ENCODE data around the gene KLF17.

KLF17 gene, protein sequence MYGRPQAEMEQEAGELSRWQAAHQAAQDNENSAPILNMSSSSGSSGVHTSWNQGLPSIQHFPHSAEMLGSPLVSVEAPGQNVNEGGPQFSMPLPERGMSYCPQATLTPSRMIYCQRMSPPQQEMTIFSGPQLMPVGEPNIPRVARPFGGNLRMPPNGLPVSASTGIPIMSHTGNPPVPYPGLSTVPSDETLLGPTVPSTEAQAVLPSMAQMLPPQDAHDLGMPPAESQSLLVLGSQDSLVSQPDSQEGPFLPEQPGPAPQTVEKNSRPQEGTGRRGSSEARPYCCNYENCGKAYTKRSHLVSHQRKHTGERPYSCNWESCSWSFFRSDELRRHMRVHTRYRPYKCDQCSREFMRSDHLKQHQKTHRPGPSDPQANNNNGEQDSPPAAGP

DNA sequence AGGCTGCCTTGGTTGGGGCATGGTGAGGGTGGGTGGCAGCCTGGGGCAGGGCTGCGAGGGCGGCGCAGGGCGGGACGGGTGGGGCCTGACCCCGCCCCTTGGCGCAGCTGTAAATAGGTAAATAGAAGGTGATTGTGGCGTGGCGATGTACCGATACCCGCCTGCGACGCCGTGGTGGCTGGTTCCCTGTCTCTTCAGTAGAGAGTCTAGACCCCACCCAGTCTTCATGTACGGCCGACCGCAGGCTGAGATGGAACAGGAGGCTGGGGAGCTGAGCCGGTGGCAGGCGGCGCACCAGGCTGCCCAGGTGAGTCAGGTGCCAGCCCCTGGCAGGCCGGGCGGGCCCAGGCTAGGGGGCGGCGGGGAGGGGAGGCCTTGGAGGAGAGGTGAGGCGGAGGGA is at the start of gene KLF17:
Gene KLF17 (plus strand): TSS at position 140 of the 400 bp plus-strand sequence. CDS start 87 bp downstream, at position 227.
- no peak for DNase-seq (ENCODE audit: low read depth in 3 of 3)

DNA sequence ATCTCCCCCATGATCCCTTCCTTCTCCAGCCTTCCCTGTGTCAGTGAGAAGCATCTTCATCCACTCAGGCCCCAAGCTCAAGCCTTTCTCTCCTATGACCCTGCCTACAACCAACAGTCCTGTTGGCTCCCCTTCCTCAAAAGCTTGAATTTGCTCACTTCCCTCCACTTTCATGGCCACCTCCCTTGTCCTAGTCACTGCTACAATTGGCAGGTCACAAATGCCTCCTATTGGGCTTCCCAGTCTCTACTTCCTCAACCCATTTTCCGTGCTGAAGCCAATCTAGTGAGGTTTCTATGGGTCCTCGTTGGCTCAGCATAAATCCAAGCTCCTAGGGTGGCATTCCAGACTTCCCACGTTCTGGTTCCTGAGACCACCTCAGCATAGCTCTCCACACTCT is 47.2 kb upstream of the KLF17 start:
- no peak for DNase-seq (ENCODE audit: low read depth in 3 of 3)

DNA sequence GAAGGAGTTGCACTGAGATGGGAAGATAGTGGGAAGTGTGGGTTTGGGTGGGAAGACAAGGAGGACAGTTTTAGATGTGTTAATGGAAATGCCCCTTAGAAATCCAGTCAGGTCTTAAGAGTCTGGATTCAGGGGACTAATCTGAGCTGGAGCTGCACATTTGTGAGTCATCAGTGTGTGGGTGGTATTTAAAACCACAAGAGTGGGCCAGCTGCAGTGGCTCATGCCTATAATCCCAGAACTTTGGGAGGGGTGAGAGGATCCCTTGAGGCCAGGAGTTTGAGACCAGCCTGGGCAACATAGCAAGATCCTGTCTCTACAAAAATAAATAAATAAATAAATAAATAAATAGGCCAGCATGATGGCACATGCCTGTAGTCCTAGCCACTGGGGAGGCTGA is 46.4 kb upstream of the KLF17 start:
- no peak for DNase-seq (ENCODE audit: low read depth in 3 of 3)

DNA sequence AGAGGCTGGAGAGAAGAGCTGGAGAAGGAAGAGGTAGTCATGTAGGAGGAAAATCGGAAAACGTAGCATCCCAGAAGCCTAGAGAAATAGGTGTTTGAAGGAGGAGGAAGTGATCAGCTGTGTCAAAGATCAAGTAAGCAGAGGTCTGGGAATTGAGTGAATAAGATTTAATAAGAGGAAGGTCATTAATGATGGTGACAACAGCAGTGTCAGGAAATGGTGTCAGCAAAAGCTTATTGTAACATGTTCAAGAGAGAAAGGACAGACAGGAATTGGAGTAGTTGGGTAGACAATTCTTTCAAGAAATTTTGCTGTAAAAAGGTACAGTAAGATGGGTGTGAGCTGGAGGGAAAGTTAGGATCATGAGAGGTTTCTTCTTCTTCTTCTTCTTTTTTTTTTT is 45.8 kb upstream of the KLF17 start:
- DNase-seq (ENCODE audit: low read depth in 3 of 3) = no peak

DNA sequence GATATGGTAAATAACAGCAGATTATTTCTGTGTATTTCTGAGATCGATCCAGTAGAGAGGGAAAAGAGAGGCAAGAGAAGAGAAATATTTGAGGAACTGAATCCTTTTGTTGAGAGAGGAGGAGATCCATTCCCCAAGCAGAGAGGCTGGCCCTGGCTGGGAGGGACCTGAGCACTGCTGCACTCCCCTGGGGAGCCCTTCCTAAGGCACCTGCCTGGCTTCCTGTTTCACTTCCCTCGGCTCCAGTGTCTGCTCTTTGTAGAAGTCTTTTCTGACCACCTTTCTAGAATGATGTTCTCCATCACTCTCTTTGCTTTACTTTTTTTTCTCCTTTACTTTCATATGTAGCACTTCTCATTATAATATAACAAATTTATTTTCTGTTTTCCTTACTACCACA is 45.1 kb upstream of the KLF17 start:
- DNase-seq (ENCODE audit: low read depth in 3 of 3) = no peak

DNA sequence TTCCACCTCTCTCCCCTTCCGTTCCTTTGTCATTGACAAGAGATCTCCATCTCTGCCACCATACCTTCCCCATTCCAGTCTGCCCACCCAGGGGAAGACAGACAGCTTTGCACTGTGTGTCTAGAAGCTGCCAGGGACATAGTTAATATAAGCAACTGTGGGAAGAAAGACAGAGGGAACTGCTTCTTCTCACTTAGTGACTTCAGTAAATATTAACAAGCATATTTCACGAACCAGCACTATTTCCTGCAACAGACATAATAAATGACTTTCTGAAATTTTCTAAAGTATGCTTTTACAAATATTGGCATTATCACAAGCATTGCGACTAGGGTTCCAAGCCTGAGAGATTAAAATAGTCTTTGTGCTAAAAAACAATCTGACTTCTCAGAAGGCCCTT is 44.2 kb upstream of the KLF17 start:
- no peak for DNase-seq (ENCODE audit: low read depth in 3 of 3)

DNA sequence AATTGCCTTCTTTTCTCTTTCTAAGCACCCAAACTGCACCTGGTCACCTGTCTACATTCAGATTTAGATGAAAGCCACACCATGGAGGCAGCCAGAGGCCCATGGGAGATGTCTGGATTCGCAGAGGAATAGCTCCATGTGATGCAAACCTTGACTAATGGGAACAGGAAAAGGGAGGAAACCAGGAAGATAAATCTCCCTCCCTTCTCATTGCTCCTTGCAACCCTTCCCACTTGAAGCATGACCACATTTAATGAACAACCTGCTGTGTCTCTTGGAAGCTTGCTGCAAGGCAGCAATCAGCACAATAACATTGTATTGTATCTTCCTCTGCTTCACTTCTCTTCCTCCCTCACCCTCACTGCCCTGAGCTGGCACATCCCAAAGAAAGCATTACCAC is 42.6 kb upstream of the KLF17 start:
- DNase-seq (ENCODE audit: low read depth in 3 of 3) = no peak

DNA sequence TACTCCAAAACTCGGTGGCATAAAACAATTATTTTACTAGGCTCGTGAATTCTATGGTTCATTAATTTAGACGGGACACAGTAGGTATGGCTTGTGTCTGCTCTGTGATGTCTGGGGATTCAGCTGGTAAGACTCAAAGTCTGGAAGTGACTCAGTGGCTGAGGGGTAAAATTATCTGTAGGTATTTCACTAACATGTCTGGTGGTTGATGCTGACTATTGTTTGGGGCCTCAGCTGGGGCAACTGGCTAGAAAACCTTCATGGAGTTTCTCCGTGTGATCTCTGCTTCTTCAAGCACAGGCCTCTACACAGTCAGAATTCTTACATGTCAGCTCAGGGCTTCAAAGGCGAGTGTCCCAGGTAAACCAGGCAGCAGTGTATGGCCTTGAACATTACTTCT is 41.2 kb upstream of the KLF17 start:
- DNase-seq (ENCODE audit: low read depth in 3 of 3) = no peak

DNA sequence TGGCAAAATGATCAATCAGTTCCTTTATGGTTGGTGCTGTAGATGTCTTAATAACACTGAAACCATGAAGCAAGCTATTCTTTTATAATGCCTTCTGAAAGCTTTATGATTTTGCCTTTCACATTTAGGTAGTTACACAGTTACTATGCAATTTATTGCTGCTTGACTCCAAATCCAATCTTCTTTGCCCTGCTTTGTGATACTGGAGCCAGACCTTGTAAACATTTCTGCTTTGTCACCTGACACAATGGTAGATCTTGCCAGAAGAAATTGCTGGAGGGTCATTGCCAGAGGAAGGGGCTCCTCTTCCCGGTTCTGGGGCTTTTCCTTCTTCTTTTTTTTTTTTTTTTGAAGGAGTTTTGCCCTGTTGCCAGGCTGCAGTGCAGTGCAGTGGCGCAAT is 40.5 kb upstream of the KLF17 start:
- DNase-seq (ENCODE audit: low read depth in 3 of 3) = no peak

DNA sequence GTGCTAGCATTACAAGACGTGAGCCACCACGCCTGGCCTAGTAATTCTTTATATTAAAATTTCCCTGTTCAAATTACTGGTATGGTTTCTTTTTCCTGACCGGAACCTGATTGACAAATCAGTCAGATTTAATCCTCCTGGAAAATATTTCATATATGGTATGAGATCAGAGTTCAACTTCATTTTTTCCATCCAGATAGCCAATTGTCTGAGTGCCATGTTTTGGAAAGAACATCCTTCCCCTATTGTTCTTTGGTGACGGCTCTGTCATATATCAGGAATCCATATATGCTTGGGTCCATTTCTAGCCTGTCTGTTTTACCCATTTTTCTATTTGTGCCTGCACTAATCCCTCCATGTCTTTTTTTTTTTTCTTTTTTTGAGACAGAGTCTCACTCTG is 39.1 kb upstream of the KLF17 start:
- no peak for DNase-seq (ENCODE audit: low read depth in 3 of 3)

DNA sequence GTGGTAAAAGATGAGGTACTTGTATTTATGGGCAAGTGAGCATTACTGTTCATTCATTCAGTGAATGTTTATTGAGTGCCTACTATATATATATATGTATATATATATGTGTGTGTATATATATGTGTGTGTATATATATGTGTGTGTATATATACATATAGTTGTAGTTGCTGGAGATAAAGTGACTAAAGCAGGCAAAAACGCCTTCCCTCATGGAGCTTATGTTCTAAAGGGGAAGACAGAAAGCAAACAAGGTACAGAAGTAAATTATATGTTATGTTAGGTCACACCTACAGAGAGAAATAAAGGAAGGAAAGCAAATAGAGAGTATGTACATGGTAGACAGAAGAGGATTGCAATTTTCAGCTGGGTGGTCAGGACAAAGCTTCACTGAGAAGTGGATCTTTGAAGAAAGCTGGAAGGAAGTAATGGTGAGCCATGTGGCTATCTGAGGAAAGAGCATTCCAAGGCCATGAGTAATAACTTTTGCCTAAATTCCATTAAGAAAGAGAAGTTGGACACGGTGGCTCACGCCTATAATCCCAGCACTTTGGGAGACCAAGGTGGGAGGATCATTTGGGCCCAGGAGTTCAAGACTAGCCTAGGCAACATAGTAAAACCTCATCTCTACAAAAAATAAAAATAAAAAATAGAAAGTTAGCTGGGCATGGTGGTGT is 33.5 kb upstream of the KLF17 start:
- no peak for DNase-seq (ENCODE audit: low read depth in 3 of 3)

DNA sequence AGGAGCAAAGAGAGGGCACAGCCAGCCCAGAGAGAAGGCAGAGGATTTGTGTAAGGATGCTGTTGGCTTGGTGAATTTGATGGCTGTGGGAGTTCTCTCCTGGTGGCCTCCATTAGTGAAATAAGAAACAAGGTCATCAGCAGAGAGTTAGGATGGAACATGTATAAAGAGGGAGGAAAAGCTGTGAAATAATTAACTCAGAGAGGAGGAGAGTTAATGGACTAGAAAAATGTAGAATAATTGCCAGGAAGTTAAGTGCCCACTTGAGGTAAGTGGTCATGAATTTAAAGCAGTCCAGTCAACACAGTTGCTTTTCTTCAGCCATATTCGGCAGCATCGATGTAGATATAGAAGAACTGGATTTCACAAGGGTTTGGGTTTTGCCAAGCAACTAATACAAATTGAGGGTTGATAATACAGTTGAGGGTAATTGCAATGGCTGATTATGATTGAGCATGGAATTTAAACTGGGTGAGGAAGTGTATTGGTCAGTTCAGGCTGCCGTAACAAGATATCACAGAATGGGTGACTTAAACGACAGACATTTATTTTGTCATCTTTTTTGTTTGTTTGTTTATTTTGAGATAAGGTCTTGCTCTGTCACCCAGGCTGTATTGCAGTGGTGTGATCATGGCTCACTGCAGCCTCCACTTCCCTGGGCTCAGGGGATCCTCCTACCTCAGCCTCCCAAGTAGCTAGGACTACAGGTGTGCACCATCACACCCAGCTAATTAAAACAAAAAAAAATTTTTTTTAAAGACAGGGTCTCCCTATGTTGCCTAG is 31.7 kb upstream of the KLF17 start:
- no peak for DNase-seq (ENCODE audit: low read depth in 3 of 3)

DNA sequence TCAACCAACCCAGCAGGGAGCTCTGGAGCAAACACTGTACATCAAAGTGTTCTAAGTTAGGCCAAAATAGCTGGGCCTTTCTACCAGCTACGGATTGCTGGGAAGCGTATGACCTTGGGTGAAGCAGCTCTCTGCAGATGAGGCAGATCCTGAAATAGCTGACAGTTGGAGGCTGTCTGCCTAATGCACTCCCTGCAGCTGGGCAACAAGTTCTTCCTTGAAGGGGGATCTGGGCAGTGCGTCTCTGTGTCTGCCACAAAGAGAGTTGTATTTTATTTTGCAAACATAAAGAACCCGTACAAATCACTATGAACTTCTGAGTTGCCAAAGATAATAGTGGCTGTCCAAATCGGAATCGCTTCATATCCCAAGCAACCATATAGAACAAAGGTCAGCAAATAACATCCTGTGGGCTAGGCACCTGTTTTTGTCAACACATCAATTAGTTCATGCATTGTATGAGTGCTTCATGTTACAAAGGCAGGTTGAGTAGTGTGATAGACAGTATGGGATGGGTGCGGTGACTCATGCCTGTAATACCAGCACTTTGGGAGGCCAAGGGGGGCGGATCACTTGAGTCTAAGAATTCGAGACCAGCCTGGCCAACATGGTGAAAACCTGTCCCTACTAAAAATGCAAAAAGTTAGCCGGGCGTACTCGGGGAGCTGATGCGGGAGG is 29.1 kb upstream of the KLF17 start:
- DNase-seq (ENCODE audit: low read depth in 3 of 3) = no peak

DNA sequence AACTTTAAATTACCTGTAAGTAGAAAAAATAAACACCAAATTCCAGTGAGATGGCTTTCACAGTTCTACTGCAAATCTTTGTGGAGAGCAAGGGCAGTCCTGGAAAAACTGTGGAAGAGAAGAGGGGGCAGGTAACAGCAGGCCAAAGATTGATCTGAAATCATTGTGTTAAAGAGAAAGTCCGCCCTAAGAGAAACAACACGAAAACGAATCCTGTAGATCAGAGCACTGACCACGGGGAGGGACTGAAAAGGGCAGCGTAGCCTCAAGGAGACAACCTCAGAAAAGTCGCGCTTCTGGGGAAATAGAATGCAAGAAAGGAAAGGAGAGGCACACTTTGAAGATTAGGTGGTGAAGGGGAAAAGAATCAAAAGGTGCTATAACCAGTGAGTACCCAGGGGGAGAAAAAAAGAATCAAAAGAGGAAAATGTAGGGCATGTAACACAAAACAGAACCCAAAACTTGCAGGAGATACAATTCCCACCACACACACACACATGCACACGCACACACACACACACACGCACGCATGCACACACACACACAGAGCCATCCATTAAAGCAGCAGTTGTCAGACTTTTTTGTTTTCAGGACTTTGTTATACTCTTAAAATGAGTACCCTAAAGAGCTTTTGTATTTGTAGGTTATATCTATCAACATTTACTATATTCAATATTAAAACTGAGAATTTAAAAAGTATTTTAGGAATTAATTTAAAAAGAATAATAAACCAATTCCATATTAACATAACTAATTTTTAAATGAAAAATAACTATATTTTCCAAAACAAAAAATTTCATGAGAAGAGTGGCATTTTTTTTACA is 28.0 kb upstream of the KLF17 start:
- no peak for DNase-seq (ENCODE audit: low read depth in 3 of 3)

DNA sequence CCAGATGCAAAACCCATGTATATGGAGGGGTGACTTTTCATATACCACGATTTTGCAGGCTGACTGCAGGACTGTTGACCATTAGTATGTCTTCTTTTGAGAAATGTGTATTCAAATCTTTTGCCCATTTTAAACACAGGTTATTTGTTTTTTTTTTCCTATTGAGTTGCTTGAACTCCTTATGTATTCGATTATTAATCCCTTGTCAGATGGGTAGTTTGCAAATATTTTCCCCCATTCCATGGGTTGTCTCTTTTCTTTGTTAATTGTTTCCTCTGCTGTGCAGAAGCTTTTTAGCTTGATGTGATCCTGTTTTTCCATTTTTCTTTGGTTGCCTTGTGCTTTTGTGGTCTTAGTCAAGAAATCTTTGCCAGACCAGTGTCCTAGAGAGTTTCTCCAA is 24.6 kb upstream of the KLF17 start:
- DNase-seq (ENCODE audit: low read depth in 3 of 3) = no peak

DNA sequence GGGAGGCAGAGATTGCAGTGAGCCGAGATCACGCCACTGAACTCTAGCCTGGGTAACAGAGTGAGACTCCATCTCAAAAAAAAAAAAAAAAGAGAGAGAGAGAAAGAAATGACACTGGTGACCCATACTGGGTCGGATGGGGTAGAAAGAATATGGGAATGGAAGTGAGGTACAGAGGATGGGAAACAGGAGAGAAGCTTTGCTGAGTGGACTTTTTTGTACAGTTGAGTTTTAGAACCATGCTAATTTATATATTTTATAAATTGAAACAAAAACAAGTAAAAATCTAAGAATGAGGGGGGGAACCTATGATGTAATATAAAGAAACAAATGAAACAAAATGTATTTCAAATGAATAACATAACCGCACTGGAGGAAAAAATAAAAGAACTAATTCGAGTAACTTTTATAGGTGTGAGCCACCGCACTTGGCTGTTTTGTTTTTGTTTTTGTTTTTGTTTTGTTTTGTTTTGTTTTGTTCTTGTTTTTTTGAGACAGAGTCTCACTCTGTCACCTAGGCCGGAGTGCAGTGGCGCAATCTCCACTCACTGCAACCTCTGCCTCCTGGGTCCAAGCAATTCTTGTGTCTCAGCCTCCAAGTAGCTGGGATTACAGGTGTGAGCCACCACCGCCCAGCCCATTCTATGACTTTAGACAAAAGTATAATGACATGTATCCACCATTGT is 18.3 kb upstream of the KLF17 start:
- DNase-seq (ENCODE audit: low read depth in 3 of 3) = no peak

DNA sequence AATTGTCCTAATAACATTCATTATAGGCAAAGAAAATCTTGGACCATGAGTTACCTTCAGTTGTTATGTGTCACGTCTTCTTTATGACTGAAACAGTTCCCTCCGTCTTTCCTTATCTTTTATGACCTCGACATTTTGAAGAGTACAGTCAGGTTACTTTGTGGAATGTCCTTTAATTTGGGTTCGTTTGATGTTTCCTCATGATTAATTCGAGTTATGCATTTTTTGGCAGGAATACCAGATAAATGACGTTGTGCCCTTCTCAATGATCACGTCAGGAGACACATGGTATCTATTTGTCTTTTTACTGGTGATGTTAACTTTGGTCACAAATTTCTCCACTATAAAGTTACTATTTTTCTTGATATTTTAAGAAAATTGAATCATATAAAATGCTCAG is 17.3 kb upstream of the KLF17 start:
- no peak for DNase-seq (ENCODE audit: low read depth in 3 of 3)

DNA sequence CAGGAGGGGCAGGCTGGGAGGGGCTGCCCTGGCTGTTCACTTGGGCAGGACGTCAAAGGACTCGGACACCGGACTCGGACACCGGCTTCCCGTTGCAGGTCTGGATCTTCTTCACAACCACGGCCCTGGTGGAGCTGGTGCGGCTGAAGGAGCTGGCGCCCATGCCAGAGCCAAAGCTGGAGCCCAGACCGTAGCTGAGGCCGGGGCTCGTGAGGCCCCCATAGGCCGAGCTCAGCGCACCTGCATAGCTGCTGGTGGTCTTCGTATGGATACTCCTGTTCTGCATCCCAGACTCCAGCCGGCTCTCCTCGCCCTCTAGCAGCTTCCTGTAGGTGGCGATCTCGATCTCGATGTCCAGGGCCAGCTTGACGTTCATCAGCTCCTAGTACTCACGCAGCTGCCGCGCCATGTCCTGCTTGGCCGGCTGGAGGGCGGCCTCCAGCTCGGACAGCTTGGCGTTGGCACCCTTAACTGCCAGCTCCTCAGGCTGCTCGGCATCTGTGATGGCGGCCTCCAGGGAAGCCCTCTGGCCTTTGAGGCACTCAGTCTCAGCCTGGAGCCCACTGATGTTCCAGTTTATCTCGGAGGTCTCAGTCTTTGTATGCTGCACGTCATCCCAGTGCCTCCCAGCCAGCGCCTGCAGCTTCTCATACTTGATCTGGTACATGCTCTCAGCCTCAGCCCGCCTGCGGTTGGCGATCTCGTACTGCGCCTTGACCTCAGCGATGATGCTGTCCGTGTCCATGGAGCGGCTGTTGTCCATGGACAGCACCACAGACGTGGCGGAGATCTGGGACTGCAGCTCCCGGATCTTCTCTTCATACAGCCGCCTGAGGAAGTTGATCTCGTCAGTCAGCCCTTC is 15.1 kb upstream of the KLF17 start:
- no peak for DNase-seq (ENCODE audit: low read depth in 3 of 3)

DNA sequence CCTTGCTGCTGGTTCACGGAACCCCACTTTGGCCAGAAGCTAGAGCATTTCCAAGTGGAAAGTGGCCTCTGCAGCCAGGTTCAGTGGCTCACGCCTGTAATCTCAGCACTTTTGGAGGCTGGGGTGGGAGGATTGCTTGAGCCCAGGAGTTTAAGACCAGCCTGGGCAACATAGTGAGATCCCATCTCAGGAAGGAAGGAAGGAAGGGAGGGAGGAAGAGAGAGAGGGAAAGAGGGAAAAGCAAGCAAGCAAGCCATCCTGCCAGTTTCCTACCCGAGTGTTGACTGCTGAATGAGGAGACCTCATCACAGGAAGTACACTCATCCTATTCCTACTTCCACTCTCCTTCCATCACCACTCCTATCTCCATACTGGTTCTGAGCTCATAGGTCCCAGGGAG is 12.8 kb upstream of the KLF17 start:
- no peak for DNase-seq (ENCODE audit: low read depth in 3 of 3)

DNA sequence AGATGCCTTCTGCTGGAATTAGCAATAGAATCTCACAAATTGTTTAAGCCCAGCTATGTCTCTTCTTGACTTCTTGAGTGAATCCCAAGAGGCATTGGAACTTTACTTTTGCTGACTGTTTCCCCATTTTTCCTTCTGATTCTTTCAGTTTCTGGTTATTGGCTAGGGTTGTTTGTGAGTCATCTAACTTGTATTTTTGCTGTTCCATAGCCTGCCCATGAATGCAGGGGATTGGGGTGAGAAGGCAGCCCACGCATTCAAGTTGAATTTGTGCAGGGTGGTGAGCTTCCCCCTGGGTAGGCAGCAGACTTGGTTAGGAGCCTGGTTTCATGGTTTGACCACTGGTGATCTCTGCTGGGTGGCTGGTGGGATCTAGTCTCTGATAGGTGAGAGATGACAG is 10.4 kb upstream of the KLF17 start:
- no peak for DNase-seq (ENCODE audit: low read depth in 3 of 3)
